ENCODE measurements around the gene SPATA13. TPM values are rescaled to one million over a fixed set of nuclear protein-coding genes. Genes with fewer than 3 reads are reported as not detected.
"Not testable (repeated sequence)": the region's sequence is repeated elsewhere in the genome, so short reads cannot be mapped to it uniquely, and the experiment has no call there.

The SPATA13 gene
- total RNA-seq, 1 donor: 122 TPM

DNA sequence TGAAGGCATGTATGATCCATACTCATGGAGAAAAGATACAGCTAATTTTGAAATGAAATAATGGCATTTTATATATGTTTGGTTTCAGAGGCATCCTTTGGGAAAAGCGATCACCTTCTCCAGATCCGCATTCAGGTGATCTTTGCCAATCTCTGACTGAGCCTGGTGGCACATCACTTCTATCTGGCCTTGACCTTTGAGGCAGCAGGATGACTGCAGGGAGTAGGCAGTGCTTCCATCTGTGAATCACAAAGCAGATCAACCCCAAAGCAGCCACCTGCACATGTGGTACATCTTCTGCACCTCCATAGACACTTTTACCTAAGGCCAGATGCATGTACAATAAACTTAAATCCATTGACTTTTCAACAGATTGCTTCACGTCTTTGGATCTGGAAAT is 53.4 kb downstream of the SPATA13 start:
- Histone ChIP-seq H3K9me3 (ENCODE audit: low read depth, low read length) (no peaks in the 10 kb centered on the region), H3K4me1 (ENCODE audit: insufficient read depth, low read length) (peaks cover 13% of the 10 kb centered on the region), H3K4me3 (ENCODE audit: low read length) (no peak overlapping the region), H3K27me3 (ENCODE audit: insufficient read depth, low read length) (no peaks in the 10 kb centered on the region)

DNA sequence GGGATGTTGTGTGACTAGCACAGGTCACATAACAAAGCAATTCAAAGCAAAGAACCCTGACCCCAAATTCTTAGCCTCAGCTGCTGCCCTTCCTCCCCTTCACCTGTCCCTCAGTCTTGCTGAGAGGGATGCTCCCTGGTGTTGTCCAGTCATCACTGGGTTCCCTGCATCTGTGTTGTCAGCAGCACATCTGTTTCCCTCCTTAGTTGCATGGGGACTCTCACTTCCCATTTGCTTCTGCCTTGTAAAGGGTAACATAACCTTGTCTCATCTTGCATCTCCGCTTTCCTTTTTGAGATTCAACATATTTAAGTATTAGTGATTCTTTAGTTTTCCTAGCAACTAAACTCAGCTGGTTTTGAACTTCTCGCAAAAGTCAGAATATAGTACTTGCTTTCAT is 54.0 kb downstream of the SPATA13 start:
- H3K4me3 ChIP-seq (ENCODE audit: low read length): no peak overlapping the region
- peaks cover 13% of the 10 kb centered on the region for H3K4me1 ChIP-seq (ENCODE audit: insufficient read depth, low read length)
- H3K9me3 ChIP-seq (ENCODE audit: low read depth, low read length): no peaks in the 10 kb centered on the region
- no peaks in the 10 kb centered on the region for H3K27me3 ChIP-seq (ENCODE audit: insufficient read depth, low read length)

DNA sequence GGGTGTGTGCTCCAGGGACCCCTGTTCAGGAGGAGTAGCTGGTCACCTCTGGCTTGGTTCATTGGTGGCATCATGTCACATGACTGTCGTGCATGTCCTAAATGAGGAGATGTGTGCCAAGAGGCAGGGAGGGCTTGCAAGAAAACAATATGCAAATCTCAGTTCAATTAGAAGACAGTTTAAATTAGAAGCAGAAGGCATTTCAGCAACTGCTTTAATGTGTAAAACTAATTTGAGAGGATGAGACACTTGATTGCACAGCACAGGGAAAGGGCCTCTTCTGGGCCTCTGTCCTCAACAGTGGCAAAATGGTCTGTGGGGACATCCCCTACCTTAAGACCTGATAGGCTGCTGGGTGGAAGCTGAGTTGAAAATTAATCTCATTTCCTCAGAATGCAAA is 54.6 kb downstream of the SPATA13 start:
- Histone ChIP-seq H3K4me1 (ENCODE audit: insufficient read depth, low read length) (peaks cover 13% of the 10 kb centered on the region), H3K9me3 (ENCODE audit: low read depth, low read length) (no peaks in the 10 kb centered on the region), H3K4me3 (ENCODE audit: low read length) (no peak overlapping the region), H3K27me3 (ENCODE audit: insufficient read depth, low read length) (no peaks in the 10 kb centered on the region)

DNA sequence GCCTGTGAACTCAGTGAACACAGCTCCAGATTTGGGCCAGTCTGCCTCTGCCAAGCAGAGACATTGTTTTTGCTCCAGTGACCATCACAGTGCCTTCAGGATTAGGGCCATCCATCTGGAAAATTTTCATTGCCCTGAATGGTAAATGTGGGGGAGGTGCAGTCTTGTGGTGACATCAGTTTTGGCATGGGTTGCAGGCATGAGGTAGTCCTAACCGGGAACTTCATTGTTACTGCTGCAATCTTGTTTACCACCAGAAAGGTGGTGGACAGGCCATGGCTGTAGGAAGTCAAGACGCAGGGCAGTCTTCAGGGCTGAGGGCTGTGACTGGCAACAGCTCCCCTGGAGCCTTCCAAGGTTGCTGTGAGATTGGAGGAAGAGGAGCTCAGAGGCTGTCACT is 55.2 kb downstream of the SPATA13 start:
- Histone ChIP-seq H3K4me1 (ENCODE audit: insufficient read depth, low read length) (peaks cover 13% of the 10 kb centered on the region), H3K27me3 (ENCODE audit: insufficient read depth, low read length) (no peaks in the 10 kb centered on the region), H3K9me3 (ENCODE audit: low read depth, low read length) (no peaks in the 10 kb centered on the region), H3K4me3 (ENCODE audit: low read length) (no peak overlapping the region)

DNA sequence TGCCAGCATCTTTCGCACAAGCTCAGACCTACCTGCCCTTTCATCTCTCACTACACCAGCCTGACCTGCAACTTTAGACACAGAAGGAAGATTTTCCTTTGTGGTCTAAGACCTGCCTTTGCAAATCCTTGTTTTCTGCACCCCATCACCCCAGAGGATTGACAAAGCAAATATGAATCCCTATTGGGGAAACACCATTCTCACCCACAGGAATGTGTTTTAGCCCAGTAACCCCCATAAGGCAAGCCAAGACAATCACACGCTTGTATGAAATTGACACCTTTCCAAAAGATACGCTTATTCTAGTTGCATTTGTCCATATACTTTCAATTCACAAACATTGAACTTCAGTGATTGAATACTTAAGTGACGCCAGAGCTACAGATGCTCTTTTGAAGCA is 55.7 kb downstream of the SPATA13 start:
- H3K9me3 ChIP-seq (ENCODE audit: low read depth, low read length): no peaks in the 10 kb centered on the region
- H3K27me3 ChIP-seq (ENCODE audit: insufficient read depth, low read length): no peaks in the 10 kb centered on the region
- peaks cover 13% of the 10 kb centered on the region for H3K4me1 ChIP-seq (ENCODE audit: insufficient read depth, low read length)
- no peak overlapping the region for H3K4me3 ChIP-seq (ENCODE audit: low read length)

DNA sequence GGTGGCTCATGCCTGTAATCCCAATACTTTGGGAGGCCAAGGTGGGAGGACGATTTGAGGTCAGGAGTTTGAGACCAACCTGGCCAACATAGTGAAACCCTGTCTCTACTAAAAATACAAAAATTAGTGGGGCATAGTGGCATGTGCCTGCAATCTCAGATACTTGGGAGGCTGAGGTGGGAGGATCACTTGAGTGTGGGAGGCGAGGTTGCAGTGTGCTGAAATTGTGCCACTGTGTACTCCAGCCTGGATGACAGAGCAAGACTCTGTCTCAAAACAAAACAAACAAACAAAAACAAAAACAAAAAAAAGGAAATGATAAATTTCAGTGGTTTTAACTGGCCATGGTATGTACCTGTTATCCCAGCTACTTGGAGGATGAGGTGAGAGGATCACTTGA is 56.3 kb downstream of the SPATA13 start:
- H3K27me3 ChIP-seq (ENCODE audit: insufficient read depth, low read length); H3K4me3 ChIP-seq (ENCODE audit: low read length); H3K9me3 ChIP-seq (ENCODE audit: low read depth, low read length): not testable (repeated sequence)
- peaks cover 13% of the 10 kb centered on the region for H3K4me1 ChIP-seq (ENCODE audit: insufficient read depth, low read length)

DNA sequence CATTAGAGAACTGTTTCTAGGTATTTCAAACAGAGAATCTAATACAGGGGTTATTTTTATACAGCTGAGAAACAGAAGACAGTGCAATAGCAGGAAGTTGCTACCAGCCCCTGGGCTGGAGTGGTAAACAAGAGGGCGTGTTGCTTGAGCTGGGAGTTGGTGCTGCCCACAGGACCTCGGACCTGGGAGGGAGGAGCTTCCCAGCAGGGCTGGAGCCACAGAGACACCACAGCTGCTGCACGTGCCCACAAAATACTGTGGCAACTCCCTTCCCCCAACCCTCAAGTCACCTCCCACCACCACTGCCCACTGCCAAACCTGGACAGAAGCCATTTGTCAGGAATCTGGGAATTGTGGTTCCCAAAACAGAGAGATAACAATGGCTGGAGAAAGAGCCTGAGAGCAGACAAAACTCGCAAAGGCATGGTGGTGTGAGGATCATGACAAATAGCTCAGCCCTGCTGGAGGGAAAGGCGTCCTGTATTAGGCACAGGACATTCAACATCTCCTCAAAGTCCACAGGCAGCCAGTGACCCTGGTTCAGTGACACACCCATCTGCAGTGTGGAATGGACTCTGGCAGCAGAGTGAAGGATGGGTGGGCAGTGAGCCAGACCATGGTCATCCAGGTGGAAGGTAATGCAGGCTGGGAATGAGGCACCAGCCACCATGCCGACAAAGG is 57.2 kb downstream of the SPATA13 start:
- Histone ChIP-seq H3K4me3 (ENCODE audit: low read length) (no peak overlapping the region), H3K4me1 (ENCODE audit: insufficient read depth, low read length) (peaks cover 13% of the 10 kb centered on the region), H3K9me3 (ENCODE audit: low read depth, low read length) (no peaks in the 10 kb centered on the region), H3K27me3 (ENCODE audit: insufficient read depth, low read length) (no peaks in the 10 kb centered on the region)

DNA sequence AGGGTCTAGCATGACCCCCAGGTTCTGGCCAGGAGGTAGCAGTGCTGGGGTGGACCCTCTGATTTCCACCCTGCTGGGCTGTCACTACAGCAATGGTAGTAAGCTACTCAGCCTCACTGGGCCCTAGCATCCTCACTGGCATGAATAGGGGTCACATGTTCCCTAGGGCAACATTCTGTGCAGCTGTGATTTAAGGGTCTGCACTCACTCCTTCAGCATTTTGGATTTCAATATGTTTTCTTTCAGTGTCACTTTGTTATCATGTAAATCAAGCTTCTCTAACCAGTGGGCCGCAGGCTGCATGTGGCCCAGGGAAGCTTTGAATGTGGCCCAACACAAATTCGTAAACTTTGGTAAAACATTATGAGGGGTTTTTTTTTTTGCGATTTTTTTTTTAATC is 57.8 kb downstream of the SPATA13 start:
- Histone ChIP-seq H3K4me1 (ENCODE audit: insufficient read depth, low read length) (peaks cover 13% of the 10 kb centered on the region), H3K4me3 (ENCODE audit: low read length) (no peak overlapping the region), H3K9me3 (ENCODE audit: low read depth, low read length) (no peaks in the 10 kb centered on the region), H3K27me3 (ENCODE audit: insufficient read depth, low read length) (no peaks in the 10 kb centered on the region)

DNA sequence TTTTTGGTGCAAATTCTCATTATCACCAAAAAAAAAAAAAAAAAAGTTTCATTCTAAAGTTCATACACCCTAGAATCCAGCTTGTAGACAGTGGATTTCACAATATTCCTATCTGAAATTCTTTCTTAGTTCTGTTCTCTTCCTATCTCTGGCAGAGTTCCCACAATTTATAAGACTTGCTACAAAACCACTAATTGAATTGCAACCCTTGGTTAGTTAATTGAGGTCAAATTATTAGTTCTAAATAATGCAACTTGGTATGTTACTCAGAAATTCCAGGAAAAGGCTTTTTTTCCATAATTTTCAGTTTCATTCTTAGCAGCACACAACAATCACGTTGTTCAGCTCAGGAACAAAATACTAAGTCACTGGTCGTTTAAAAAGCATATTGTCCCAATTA is 58.5 kb downstream of the SPATA13 start:
- peaks cover 20% of the 10 kb centered on the region for H3K4me1 ChIP-seq (ENCODE audit: insufficient read depth, low read length)
- no peaks in the 10 kb centered on the region for H3K27me3 ChIP-seq (ENCODE audit: insufficient read depth, low read length)
- no peaks in the 10 kb centered on the region for H3K9me3 ChIP-seq (ENCODE audit: low read depth, low read length)
- H3K4me3 ChIP-seq (ENCODE audit: low read length): no peak overlapping the region

DNA sequence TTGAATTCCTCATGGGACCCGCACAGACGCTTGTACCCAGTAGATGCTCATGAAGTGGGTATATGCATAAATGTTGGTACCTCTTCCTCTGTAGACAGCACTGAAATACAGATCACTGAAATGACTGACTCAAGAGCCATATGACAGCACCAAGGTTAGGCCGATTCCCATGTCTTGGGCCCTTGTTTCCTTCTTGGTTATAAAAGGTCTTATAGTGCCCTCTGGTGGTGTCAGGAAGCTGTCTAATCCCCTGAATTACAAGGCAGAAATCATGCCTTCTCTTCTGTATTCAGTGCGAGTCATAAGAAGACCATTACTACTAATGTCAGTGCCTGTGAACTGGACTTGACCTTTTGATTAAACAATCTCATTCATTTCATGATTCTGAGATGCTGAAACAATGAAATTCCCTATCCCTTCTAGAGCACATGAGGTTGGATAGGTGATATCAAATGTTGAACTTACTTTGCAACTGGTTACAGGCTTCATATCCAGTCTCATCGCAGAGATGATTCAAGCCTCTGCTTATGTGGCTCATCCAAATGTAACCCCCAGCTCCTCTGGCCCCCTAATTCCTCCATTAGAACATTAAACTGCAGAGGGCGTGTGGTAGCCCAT is 59.7 kb downstream of the SPATA13 start:
- Histone ChIP-seq H3K4me1 (ENCODE audit: insufficient read depth, low read length) (peaks cover 27% of the 10 kb centered on the region), H3K9me3 (ENCODE audit: low read depth, low read length) (no peaks in the 10 kb centered on the region), H3K4me3 (ENCODE audit: low read length) (no peak overlapping the region), H3K27me3 (ENCODE audit: insufficient read depth, low read length) (no peaks in the 10 kb centered on the region)

DNA sequence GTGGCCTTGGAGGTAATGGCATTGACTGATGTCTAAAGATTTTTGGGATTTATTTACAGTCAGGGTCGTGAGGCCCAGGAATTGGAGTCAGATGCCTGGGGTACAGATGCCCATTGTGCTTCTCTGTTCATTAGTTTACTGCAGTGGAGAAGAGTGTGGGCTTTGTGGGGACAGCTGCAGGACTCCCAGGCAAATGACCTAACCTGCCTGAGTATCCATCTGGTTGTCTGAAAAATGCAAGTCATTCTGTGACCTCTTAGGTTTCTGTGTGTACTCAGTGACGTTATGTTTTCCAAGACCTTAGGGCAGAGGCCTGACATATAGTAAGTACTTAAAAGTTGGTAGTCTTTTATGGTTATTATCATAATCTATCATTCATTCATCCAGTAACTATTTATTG is 60.5 kb downstream of the SPATA13 start:
- H3K4me1 ChIP-seq (ENCODE audit: insufficient read depth, low read length): peaks cover 35% of the 10 kb centered on the region
- no peaks in the 10 kb centered on the region for H3K27me3 ChIP-seq (ENCODE audit: insufficient read depth, low read length)
- H3K9me3 ChIP-seq (ENCODE audit: low read depth, low read length): no peaks in the 10 kb centered on the region
- no peak overlapping the region for H3K4me3 ChIP-seq (ENCODE audit: low read length)

DNA sequence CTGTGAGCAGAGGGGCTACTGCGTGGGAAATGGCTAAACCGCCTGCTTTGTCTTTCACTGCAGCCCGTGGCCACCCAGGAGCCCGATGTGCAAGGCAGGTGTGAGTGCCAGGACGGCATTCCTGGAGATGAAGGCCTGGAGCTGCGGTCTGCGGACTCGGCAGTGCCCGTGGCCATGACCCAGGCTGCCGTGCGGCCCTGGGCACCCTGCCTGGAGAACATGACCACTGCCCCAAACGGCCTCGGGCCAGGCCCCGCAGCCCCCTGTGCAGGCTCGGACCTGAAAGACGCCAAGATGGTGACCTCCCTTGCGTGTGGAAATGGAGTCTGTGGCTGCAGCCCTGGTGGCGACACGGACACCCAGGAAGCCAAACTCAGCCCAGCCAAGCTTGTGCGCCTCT is 62.2 kb downstream of the SPATA13 start:
- Histone ChIP-seq H3K4me3 (ENCODE audit: low read length) (no peak overlapping the region), H3K9me3 (ENCODE audit: low read depth, low read length) (no peaks in the 10 kb centered on the region), H3K4me1 (ENCODE audit: insufficient read depth, low read length) (peaks cover 28% of the 10 kb centered on the region), H3K27me3 (ENCODE audit: insufficient read depth, low read length) (no peaks in the 10 kb centered on the region)

DNA sequence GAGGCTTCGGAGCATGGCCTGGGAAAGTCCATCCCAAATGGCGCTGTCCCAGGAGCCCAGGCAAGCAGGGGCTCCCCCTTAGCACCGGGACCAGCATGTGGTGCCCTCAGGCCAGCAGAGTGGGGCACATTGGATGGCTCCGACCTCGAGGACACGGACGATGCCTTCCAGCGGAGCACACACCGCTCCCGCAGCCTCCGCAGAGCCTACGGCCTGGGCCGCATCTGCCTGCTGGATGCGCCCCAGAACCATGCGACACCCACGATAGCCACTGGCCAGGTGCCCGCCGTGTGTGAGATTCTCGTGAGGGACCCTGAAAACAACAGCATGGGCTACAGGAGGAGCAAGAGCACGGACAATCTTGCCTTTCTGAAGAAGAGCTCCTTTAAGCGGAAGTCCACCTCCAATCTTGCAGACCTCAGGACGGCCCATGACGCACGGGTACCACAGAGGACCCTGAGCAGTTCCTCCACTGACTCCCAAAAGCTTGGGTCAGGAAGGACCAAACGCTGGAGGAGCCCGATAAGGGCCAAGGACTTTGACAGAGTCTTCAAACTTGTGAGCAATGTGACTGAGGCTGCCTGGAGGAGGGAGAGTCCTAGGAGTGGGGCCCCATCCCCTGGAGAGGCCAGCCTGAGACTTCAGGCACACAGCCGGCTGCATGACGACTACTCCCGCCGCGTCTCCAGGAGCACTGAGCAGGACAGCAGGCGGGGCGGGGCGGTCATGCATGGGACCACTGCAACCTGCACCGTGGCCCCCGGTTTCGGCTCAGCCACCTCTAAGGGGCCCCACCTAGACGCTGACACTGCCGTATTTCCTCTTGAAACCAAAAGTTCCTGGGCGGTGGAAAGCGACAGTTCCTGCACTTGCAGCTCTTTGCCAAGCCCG is 63.1 kb downstream of the SPATA13 start:
- Histone ChIP-seq H3K4me1 (ENCODE audit: insufficient read depth, low read length) (peaks cover 25% of the 10 kb centered on the region), H3K4me3 (ENCODE audit: low read length) (peak overlapping the region; percentile 13), H3K27me3 (ENCODE audit: insufficient read depth, low read length) (no peaks in the 10 kb centered on the region), H3K9me3 (ENCODE audit: low read depth, low read length) (no peaks in the 10 kb centered on the region)

DNA sequence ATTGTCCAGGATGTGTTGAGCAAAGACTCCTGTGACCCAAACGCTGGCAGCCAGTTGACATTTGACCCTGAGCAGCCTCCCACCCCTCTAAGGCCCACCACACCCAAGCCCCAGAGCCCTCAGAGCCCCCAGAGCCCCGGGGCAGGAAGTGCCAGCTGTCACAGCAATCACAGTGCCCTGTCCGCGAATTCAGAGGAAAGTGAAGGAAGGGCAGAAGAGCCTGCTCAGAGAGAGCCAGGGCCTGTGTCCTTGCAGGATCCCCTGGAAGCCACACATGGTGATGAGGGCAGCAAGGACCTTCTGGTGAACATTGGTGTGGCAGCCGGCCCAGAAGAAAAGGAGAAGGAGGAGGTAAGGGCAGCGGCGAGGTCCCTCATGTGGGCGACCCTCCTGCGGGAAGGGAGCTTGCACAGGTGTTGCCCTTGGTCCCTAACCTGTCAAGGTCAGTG is 63.7 kb downstream of the SPATA13 start:
- Histone ChIP-seq H3K27me3 (ENCODE audit: insufficient read depth, low read length) (no peaks in the 10 kb centered on the region), H3K4me1 (ENCODE audit: insufficient read depth, low read length) (peaks cover 29% of the 10 kb centered on the region), H3K4me3 (ENCODE audit: low read length) (peak overlapping the region; percentile 13), H3K9me3 (ENCODE audit: low read depth, low read length) (no peaks in the 10 kb centered on the region)

DNA sequence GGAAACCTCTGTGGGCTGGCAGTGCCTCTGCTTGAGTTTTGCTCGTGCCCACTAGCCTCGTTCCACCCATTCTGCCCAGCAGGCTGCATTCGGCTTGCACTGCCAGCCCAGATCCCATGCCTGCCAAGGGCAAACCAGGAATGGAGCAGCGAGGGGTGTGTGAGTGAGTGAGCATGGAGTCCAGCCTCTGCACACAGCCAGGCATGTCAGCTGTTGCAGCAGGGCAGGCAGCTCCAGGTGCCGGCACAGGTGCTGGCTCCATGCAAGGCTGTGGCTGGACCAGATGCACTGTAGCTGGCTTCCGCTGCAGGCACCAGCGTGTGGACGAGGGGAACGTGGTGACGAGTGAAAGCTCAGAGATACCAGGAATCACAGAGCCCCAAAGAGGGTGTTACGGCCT is 64.5 kb downstream of the SPATA13 start:
- Histone ChIP-seq H3K27me3 (ENCODE audit: insufficient read depth, low read length) (no peaks in the 10 kb centered on the region), H3K4me3 (ENCODE audit: low read length) (no peak overlapping the region), H3K9me3 (ENCODE audit: low read depth, low read length) (no peaks in the 10 kb centered on the region), H3K4me1 (ENCODE audit: insufficient read depth, low read length) (peaks cover 31% of the 10 kb centered on the region)
